ENCODE measurements around the gene ADTRP.

ADTRP gene

GRCh38 chr6:11718031-11718430 is 60.6 kb downstream of the ADTRP start:
- H3K27ac ChIP-seq = no peak overlapping the region
- TF ChIP-seq CTCF (IDR thresholded peaks at IDR 0.05; ENCODE audit: low read depth, low read length) = no peak
- H3K4me3 ChIP-seq (ENCODE audit: low read depth, low read length) = no peak overlapping the region
- no peak for DNase-seq
- H3K27me3 ChIP-seq (ENCODE audit: insufficient read depth, low read depth, severe bottlenecking) = no peaks in the 10 kb centered on the region
- H3K36me3 ChIP-seq = no peaks in the 10 kb centered on the region
- no peaks in the 10 kb centered on the region for H3K9me3 ChIP-seq (ENCODE audit: severe bottlenecking)

DNA sequence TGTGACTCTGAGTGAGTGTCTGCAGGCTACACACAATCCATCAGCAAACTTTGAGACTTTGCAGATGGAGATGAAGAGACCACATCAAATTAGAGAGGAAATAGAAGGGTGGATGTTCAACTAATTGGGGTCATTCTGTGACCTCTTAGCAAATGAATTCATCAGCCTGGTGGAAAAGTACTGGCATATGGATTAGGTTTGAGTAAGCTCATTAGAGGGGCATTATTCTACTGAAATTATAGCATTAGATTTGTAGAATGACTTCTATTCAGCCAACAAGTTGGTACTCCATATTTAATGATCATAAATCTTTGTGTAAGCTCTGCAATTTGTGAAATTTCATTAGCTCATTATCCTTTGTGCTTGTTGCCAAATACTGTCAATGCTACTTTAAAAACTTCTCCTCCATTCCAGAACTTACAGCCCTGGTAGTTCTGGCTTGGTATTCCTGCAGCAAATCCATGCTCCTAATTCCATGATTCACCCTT is 63.8 kb downstream of the ADTRP start:
- no peak for TF ChIP-seq CTCF (IDR thresholded peaks at IDR 0.05; ENCODE audit: low read depth, low read length)
- Histone ChIP-seq H3K27me3 (ENCODE audit: insufficient read depth, low read depth, severe bottlenecking) (no peaks in the 10 kb centered on the region), H3K9me3 (ENCODE audit: severe bottlenecking) (no peaks in the 10 kb centered on the region), H3K36me3 (no peaks in the 10 kb centered on the region), H3K27ac (no peak overlapping the region), H3K4me3 (ENCODE audit: low read depth, low read length) (no peak overlapping the region)
- DNase-seq = no peak

GRCh38 chr6:11714116-11714797 is 64.3 kb downstream of the ADTRP start:
- Histone ChIP-seq H3K36me3 (no peaks in the 10 kb centered on the region), H3K4me3 (ENCODE audit: low read depth, low read length) (no peak overlapping the region), H3K9me3 (ENCODE audit: severe bottlenecking) (no peaks in the 10 kb centered on the region), H3K27ac (no peak overlapping the region), H3K27me3 (ENCODE audit: insufficient read depth, low read depth, severe bottlenecking) (no peaks in the 10 kb centered on the region)
- no peak for TF ChIP-seq CTCF (IDR thresholded peaks at IDR 0.05; ENCODE audit: low read depth, low read length)
- DNase-seq = peak; percentile 15

DNA sequence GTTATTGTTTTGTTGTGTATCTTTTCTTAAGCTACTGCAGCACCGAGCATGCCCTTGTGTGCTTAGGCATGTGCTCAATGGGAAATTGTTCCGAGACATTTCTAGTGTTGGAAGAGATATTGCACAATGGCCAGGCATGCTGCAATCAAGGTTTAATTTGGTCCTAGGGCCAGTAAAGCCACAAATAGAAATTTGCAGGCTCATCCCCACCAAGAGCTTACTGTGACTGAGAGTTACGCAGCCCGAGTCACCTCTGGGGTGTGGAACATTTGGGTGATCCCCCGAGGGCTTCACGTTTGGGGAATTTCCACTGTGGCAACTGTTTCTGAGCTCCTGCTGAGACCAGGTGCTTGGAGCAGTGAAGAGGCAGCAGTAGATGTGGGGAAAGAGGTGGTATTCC is 65.8 kb downstream of the ADTRP start:
- H3K9me3 ChIP-seq (ENCODE audit: severe bottlenecking) = no peaks in the 10 kb centered on the region
- H3K36me3 ChIP-seq = no peaks in the 10 kb centered on the region
- DNase-seq = no peak
- H3K27ac ChIP-seq = no peak overlapping the region
- no peak for TF ChIP-seq CTCF (IDR thresholded peaks at IDR 0.05; ENCODE audit: low read depth, low read length)
- H3K27me3 ChIP-seq (ENCODE audit: insufficient read depth, low read depth, severe bottlenecking) = no peaks in the 10 kb centered on the region
- no peak overlapping the region for H3K4me3 ChIP-seq (ENCODE audit: low read depth, low read length)

DNA sequence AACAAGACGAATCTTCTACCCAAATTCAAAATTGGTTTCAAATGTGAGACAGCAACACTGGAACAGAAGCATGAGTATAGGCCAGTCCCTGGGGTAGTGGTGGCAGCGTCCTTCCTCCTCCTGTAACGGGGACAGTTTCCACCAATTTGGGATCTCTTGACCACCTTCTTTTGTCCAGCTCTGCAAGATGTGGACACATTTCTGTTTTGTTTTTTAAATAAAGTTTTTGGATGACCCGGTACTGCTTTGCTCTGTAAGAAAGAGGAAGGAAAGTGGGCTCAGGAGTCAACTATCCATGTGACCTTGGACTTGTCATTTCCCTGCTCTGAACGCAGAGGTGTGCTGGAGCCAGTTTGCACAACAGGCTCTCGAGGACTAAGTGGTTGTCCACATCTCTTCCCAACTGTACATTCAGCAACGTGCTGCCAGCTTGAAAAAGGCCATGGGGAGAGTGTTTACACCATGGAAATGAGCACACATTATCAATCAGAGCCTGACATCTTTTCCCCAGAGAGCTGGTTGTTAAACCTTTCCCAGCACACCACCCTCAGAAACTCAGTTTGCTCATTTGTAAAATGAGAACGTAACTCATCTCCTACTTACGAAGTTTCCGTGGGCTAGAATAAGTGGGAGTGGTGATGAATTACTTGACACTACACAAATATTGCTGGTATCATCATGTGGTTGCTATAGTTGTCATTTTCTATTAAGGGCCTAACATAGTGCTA is 66.5 kb downstream of the ADTRP start:
- Histone ChIP-seq H3K27me3 (ENCODE audit: insufficient read depth, low read depth, severe bottlenecking) (no peaks in the 10 kb centered on the region), H3K36me3 (no peaks in the 10 kb centered on the region), H3K27ac (no peak overlapping the region), H3K4me3 (ENCODE audit: low read depth, low read length) (no peak overlapping the region), H3K9me3 (ENCODE audit: severe bottlenecking) (no peaks in the 10 kb centered on the region)
- DNase-seq = peak; percentile 4
- no peak for TF ChIP-seq CTCF (IDR thresholded peaks at IDR 0.05; ENCODE audit: low read depth, low read length)
